ENCODE results near the gene OOSP4B.
"Not testable (repeated sequence)": the region's sequence is repeated elsewhere in the genome, so short reads cannot be mapped to it uniquely, and the experiment has no call there.

OOSP4B gene

DNA sequence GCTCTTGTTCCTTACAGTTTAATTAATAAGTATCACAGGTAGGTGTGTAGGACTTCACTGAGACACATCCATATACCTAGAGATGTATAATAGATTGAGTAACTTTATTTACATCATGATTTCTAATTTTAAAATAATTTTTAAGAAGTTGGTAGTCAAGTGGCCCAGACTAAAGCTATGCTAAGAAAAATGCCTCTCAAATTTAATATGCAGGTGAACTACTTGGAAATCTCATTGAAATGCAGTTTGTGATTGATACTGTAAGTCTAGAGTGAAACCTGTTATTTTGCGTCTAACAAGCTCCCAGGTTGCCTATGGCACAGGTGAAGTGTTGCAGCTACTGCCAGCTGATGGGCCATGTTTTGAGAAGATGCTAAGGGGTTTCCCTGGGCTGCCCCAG, at the start of gene OOSP4B:
TSS of gene OOSP4B (plus strand) at position 301 of the 400 bp plus-strand sequence.
- no peak within 1 kb of the TSS for H3K27ac ChIP-seq
- H3K4me3 ChIP-seq = no peak within 1 kb of the TSS

- Histone ChIP-seq H3K4me3 (no peak overlapping the region), H3K27ac (no peak overlapping the region)
These were observed 49.1 kb upstream of the OOSP4B start for GRCh38 chr11:59967677-59968394.

- no peak overlapping the region for H3K27ac ChIP-seq
- no peak overlapping the region for H3K4me3 ChIP-seq
These were observed 48.6 kb upstream of the OOSP4B start for GRCh38 chr11:59968395-59968783.

- Histone ChIP-seq H3K27ac (no peak overlapping the region), H3K4me3 (no peak overlapping the region)
These were observed 43.9 kb upstream of the OOSP4B start for GRCh38 chr11:59973097-59973496.

DNA sequence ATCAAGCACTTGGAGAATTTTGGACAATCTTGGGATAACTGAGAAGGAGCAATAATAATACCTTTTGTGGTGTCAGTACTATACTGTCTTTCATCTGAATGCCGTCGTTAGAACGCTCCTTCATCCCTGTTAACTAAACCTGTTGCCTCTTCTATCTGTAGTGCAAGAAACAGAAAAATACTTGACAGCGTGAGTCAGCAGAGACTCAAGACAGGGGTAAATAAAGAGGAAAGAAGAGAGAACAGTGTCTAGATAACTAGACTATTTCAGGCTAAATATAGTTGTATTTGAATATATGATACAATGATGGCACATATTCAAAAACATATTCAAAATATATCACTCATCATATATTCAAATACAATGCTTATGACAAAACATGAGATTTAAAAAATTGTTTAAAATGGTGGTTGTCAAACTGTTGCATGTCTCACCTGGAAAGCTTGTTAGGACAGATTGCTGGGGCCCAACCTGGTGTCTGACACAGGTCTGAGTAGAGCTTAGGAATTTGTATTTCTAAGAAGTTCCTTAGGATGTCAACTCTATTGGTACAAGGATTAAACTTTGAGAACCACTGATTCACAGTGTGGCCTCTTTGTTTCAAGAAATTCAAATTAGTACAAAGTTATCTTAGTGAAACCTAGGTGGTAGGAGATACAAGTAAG, 35.7 kb upstream of the OOSP4B start:
- Histone ChIP-seq H3K27ac (no peak overlapping the region), H3K4me3 (no peak overlapping the region)

GRCh38 chr11:59982037-59982436, 34.9 kb upstream of the OOSP4B start:
- not testable (repeated sequence) for H3K4me3 ChIP-seq, H3K27ac ChIP-seq

DNA sequence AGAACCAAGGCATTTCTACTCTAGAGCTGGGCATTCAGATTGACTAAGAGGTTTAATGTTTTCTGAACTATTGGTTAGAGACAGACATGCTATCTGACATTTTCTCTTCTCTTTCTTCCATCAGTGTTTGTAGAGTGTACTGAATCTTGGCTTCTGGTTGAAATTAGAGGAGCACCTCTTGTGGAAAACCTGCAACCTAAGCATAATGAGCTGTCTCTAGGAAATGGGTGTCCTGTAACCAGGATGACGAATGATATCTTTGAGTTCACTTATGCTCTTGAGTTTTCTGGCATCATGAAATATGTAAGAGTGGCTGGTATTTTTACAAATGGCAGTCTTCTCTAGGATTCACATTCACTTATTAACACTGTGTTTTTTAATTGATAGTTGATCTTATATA, 33.8 kb upstream of the OOSP4B start:
- Histone ChIP-seq H3K4me3 (no peak overlapping the region), H3K27ac (no peak overlapping the region)

GRCh38 chr11:59984368-59984767, 32.6 kb upstream of the OOSP4B start:
- Histone ChIP-seq H3K4me3 (no peak overlapping the region), H3K27ac (no peak overlapping the region)

DNA sequence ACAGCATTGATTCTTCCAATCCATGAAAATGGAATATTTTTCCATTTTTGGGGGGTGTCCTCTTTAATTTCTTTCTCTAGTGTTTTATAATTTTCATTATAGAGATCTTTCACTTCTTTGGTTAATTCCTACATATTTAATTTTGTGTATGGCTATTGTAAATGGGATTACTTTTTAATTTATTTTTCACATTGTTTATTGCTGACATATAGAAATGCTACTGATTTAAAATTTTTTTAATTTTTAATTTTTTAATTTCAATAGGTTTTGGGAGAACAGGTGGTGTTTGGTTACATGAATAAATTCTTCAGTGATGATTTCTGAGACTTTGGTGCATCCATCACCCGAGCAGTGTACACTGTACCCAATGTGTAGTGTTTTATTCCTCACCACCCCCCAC, 26.6 kb upstream of the OOSP4B start:
- H3K27ac ChIP-seq = no peak overlapping the region
- H3K4me3 ChIP-seq = no peak overlapping the region

GRCh38 chr11:59992425-59992824, 24.6 kb upstream of the OOSP4B start:
- H3K4me3 ChIP-seq = no peak overlapping the region
- no peak overlapping the region for H3K27ac ChIP-seq

- Histone ChIP-seq H3K4me3 (no peak overlapping the region), H3K27ac (no peak overlapping the region)
These were observed 19.2 kb upstream of the OOSP4B start for GRCh38 chr11:59997800-59998199.

- no peak overlapping the region for H3K4me3 ChIP-seq
- no peak overlapping the region for H3K27ac ChIP-seq
These were observed 17.3 kb upstream of the OOSP4B start for GRCh38 chr11:59999691-60000090.

GRCh38 chr11:60003729-60004128, 13.3 kb upstream of the OOSP4B start:
- H3K4me3 ChIP-seq = no peak overlapping the region
- no peak overlapping the region for H3K27ac ChIP-seq

GRCh38 chr11:60005360-60005759, 11.6 kb upstream of the OOSP4B start:
- Histone ChIP-seq H3K4me3 (no peak overlapping the region), H3K27ac (no peak overlapping the region)

DNA sequence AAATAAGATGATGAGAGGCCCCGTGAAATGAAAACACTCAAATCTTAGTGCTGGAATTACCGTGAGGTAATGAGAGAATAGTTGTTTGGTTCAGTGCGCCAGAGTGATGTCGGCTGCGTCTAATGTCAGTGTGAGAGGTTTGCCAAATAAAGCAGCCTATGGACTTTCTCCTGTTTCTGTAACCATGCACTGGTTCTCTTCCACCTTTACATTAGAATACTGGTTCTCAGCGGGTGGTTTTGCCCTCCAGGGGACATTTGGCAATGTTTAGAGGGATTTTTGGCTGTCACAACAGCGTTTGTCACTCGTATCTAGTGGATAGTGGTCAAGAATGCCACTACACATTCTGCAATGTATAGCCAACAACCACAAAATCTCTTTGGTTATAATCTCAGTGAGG, 1.1 kb downstream of the OOSP4B start:
- H3K27ac ChIP-seq = no peak overlapping the region
- no peak overlapping the region for H3K4me3 ChIP-seq

- H3K27ac ChIP-seq, H3K4me3 ChIP-seq: not testable (repeated sequence)
These were observed 3.4 kb downstream of the OOSP4B start for GRCh38 chr11:60020376-60020775.

GRCh38 chr11:60029015-60029632, 12.1 kb downstream of the OOSP4B start:
- Histone ChIP-seq H3K27ac (no peak overlapping the region), H3K4me3 (no peak overlapping the region)

- H3K27ac ChIP-seq = no peak within 1 kb of the TSS
These were observed 23.1 kb downstream of the OOSP4B start, which contains the start of gene OOSP2 for GRCh38 chr11:60040109-60040508. Gene OOSP2, plus strand, starts transcription at chr11:60040409. Its CDS starts 51 bp downstream, at chr11:60040460.

DNA sequence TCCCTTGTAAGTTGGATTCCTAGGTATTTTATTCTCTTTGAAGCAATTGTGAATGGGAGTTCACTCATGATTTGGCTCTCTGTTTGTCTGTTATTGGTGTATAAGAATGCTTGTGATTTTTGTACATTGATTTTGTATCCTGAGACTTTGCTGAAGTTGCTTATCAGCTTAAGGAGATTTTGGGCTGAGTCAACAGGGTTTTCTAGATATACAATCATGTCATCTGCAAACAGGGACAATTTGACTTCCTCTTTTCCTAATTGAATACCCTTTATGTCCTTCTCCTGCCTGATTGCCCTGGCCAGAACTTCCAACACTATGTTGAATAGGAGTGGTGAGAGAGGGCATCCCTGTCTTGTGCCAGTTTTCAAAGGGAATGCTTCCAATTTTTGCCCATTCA, 33.4 kb downstream of the OOSP4B start:
- H3K27ac ChIP-seq, H3K4me3 ChIP-seq: not testable (repeated sequence)

More at GRCh38 chr11:60040109-60040508, 23.1 kb downstream of the OOSP4B start, which contains the start of gene OOSP2:
- no peak within 1 kb of the TSS for H3K4me3 ChIP-seq

GRCh38 chr11:60050839-60051238, 33.9 kb downstream of the OOSP4B start:
- not testable (repeated sequence) for H3K4me3 ChIP-seq, H3K27ac ChIP-seq

- H3K27ac ChIP-seq = no peak within 1 kb of the TSS
- no peak within 1 kb of the TSS for H3K4me3 ChIP-seq
These were observed 39.5 kb downstream of the OOSP4B start, which contains the start of gene MS4A3 for GRCh38 chr11:60056349-60056969. Gene MS4A3, plus strand, starts transcription at chr11:60056665. Its CDS starts 4,496 bp downstream, at chr11:60061161.
